GM10266 (cell line): ENCODE results near the gene SYCE1L.

Experiments
- DNase-seq: peaks from one replicate; pipeline ENCODE4 v3.0.0; 2012; ENCODE audit errors: extremely low spot score
- TF ChIP-seq, protein P1 (sequence below): IDR thresholded peaks from 2 replicates; pipeline ENCODE4 v1.5.1; 2012; ENCODE audit warnings: mild to moderate bottlenecking, low read depth; ENCODE audit not compliant: control insufficient read depth, insufficient read depth; ENCODE audit errors: missing control alignments

Gene SYCE1L

GRCh38 chr16:77190478-77191258 lies 8.5 kb upstream of the SYCE1L start, which contains the start of gene MON1B:
TSS of gene MON1B (plus strand) at chr16:77191190. CDS start at chr16:77191486, 296 bp downstream.
- TF ChIP-seq, protein P1, sequence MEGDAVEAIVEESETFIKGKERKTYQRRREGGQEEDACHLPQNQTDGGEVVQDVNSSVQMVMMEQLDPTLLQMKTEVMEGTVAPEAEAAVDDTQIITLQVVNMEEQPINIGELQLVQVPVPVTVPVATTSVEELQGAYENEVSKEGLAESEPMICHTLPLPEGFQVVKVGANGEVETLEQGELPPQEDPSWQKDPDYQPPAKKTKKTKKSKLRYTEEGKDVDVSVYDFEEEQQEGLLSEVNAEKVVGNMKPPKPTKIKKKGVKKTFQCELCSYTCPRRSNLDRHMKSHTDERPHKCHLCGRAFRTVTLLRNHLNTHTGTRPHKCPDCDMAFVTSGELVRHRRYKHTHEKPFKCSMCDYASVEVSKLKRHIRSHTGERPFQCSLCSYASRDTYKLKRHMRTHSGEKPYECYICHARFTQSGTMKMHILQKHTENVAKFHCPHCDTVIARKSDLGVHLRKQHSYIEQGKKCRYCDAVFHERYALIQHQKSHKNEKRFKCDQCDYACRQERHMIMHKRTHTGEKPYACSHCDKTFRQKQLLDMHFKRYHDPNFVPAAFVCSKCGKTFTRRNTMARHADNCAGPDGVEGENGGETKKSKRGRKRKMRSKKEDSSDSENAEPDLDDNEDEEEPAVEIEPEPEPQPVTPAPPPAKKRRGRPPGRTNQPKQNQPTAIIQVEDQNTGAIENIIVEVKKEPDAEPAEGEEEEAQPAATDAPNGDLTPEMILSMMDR: no peak
- peak; percentile 96 for DNase-seq

GRCh38 chr16:77191259-77191969 lies 7.8 kb upstream of the SYCE1L start:
- TF ChIP-seq, protein P1: no peak
- peak; percentile 57 for DNase-seq

DNA sequence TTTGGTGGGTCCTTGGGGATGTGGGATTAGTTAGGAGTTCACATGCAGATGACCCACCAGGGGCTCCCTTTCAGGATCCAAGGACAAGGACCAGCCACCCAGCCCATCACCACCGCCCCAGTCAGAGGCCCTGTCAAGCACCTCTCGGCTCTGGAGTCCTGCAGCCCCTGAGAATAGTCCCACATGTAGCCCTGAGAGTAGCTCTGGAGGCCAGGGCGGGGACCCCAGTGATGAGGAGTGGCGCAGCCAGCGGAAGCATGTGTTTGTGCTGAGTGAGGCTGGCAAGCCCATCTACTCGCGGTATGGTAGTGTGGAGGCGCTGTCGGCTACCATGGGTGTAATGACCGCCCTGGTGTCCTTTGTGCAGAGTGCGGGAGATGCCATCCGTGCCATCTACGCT lies 5.8 kb upstream of the SYCE1L start:
- TF ChIP-seq, protein P1: no peak
- no peak for DNase-seq

GRCh38 chr16:77194295-77195231 lies 4.6 kb upstream of the SYCE1L start:
- no peak for DNase-seq
- TF ChIP-seq, protein P1: no peak

- TF ChIP-seq, protein P1: no peak
- no peak for DNase-seq
These were observed 3.8 kb upstream of the SYCE1L start for GRCh38 chr16:77195411-77195810.

DNA sequence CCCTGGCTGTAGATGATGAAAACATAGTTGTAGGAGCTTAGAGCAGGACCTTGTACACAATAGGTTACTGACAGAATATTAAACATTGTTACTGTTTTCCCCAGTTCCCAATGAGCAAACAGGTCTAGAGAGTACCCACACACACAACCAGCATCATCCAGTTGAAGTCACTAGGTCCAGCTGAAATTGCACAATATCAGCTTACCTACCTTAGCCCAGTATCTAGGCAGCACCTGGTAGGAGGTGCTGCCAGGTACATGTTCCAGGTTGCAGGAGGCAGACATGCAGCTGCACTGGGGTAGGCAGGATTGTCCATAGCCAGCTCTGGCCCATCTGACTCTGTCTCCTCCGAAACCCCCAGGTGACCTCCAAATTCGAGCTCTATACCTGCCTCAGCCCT lies 1.5 kb upstream of the SYCE1L start:
- TF ChIP-seq, protein P1: no peak
- no peak for DNase-seq
